Uterus (tissue), 4 donors: ENCODE measurements around the gene SSTR3. TPM values are rescaled to one million over a fixed set of nuclear protein-coding genes. Genes with fewer than 3 reads are reported as not detected.

Source experiments
- DNase-seq, 2 donors: peaks; one replicate each; pipeline ENCODE4 v3.0.0-alpha.2; 2019 to 2020
- H3K27ac ChIP-seq, 2 donors: fragments of 200-600 bp; sonication (generic); 1 replicate in 1 of 2; 2 replicates in 1 of 2; pipeline ENCODE4 v1.5.1; 2016 to 2018
- H3K27me3 ChIP-seq, 2 donors: fragments of 200-600 bp; sonication (generic); one replicate each; pipeline ENCODE4 v1.5.1; 2018 to 2019; ENCODE audit warnings: control low read depth in 1 of 2
- H3K36me3 ChIP-seq, 2 donors: fragments of 200-600 bp; sonication (generic); one replicate each; pipeline ENCODE4 v1.5.1; 2019; ENCODE audit warnings: control low read depth in 1 of 2
- H3K4me1 ChIP-seq, 2 donors: fragments of 200-600 bp; sonication (generic); one replicate each; pipeline ENCODE4 v1.5.1; 2018 to 2019; ENCODE audit warnings: control low read depth in 1 of 2
- H3K4me3 ChIP-seq, 2 donors: fragments of 200-600 bp; sonication (generic); 1 replicate in 1 of 2; 2 replicates in 1 of 2; pipeline ENCODE4 v1.5.1; 2018 to 2019; ENCODE audit warnings: mild to moderate bottlenecking in 1 of 2
- H3K9me3 ChIP-seq, 2 donors: fragments of 200-600 bp; sonication (generic); one replicate each; pipeline ENCODE4 v1.5.1; 2019; ENCODE audit warnings: control low read depth in 1 of 2
- POLR2A ChIP-seq, 2 donors: fragments of 450-650 bp; IDR thresholded peaks; one replicate each; pipeline ENCODE4 v1.6.1; 2016; ENCODE audit warnings: antibody characterized with exemption in 2 of 2, mild to moderate bottlenecking in 1 of 2, moderate library complexity in 1 of 2
- intact Hi-C: fragments of 100-400 bp; cut with DNase I; formaldehyde crosslinking; loops from one replicate; pipeline ENCODE4 v1.15.1; 2023; ENCODE audit warnings: low total_unique reads
- small RNA-seq: library from RNA; depleted of rRNA; stranded (forward); fragments of <200 nt; gene quantifications from one replicate; pipeline ENCODE3, GENCODE V24; 2016
- total RNA-seq, 4 donors: library from RNA; depleted of rRNA in 3 of 4; stranded (reverse); fragments of >200 nt in 3 of 4; gene quantifications; one replicate each; pipeline versions ENCODE4 v1.1.0 to v1.2.4, GENCODE V29; 2014 to 2023
- TF ChIP-seq, protein P1 (sequence below), 4 experiments: fragments of 200-600 bp in 2 of 4; fragments of 450-650 bp in 2 of 4; sonication (generic) in 2 of 4; IDR thresholded peaks; one replicate each; pipeline ENCODE4 v1.5.1; 2016 to 2019; ENCODE audit warnings: antibody characterized with exemption in 4 of 4, mild to moderate bottlenecking in 2 of 4, moderate library complexity in 1 of 4
- donor health status: DM: yes; HTN: yes; CAD: no.

SSTR3 gene
- total RNA-seq, 4 donors from 2014 or later, result under 0.01 to 5.8 (median 3.1) TPM; not detected in 1

DNA sequence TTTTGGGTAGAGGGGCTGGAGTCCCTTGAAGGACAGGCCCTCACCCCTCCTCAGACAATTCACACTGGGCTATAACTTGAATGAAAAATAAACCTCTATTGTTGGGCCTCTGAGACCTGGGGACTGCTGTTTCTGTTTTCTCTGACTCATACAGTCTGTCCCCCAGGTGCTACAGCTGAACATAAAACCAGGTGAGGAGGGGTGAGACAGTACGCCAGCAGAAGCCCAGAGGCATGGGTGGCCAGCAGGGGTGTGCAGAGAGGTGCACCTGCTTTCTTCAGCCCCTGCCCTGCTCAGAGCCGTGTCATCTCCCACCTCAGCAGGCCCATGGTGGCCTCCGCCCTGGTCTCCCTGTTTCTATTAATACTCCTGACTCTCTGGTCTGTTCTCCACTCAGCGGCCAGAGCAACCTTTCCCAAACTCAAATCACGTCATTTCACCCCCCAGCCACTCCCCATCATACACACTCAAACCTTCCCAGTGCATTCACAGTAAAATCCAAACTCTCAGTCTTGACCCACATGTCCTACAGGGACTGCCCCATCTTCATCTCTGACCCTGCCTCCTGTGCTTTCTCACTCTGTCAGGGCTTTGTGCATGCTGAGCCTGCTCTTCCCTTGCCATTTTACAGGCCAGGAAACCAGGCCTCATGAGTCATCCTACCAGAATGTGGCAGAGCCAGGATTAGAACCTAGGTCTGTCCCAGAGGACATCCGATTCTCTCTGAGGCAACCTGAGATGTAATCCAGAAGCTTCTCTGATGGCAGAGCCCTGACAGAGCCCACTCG is 57.2 kb downstream of the SSTR3 start:
- Histone ChIP-seq H3K27me3 (no peaks in the 10 kb centered on the region), H3K27ac (no peak overlapping the region), H3K36me3 (no peaks in the 10 kb centered on the region), H3K4me1 (no peaks in the 10 kb centered on the region), H3K9me3 (peaks cover 0 to 3% of the 10 kb centered on the region in 2 donors), H3K4me3 (no peak overlapping the region)
- intact Hi-C loops, result no loop called here
- no peak for DNase-seq
- TF ChIP-seq, protein P1, sequence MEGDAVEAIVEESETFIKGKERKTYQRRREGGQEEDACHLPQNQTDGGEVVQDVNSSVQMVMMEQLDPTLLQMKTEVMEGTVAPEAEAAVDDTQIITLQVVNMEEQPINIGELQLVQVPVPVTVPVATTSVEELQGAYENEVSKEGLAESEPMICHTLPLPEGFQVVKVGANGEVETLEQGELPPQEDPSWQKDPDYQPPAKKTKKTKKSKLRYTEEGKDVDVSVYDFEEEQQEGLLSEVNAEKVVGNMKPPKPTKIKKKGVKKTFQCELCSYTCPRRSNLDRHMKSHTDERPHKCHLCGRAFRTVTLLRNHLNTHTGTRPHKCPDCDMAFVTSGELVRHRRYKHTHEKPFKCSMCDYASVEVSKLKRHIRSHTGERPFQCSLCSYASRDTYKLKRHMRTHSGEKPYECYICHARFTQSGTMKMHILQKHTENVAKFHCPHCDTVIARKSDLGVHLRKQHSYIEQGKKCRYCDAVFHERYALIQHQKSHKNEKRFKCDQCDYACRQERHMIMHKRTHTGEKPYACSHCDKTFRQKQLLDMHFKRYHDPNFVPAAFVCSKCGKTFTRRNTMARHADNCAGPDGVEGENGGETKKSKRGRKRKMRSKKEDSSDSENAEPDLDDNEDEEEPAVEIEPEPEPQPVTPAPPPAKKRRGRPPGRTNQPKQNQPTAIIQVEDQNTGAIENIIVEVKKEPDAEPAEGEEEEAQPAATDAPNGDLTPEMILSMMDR (IDR thresholded peaks at IDR 0.05), result no peak
- no peak for TF ChIP-seq POLR2A (IDR thresholded peaks at IDR 0.05)

Small RNAs within 50 kb of the gene (small RNA-seq; reads per million reads assigned to genes)
- gene Z82188.1, result not detected

Other genes starting within 250 kb of the SSTR3 start
- 10 to 100 TPM; 19.6 to 36.8 (median 25.1) TPM for gene TST, start 193.0 kb downstream of the SSTR3 start, total RNA-seq
- 100 to 1,000 TPM in 2 of 4 donors, 10 to 100 TPM in 2; 37.1 to 152 (median 84.1) TPM for gene MPST, start 192.7 kb downstream of the SSTR3 start, total RNA-seq
- 10 to 100 TPM in 2 of 4 donors, 1 to 10 TPM in 1, under 1 TPM in 1; 0.59 to 31.7 (median 15.4) TPM for gene KCTD17, start 160.7 kb downstream of the SSTR3 start, total RNA-seq
- not detected for gene TMPRSS6, start 102.8 kb downstream of the SSTR3 start, total RNA-seq
- gene IL2RB, start 62.6 kb downstream of the SSTR3 start, total RNA-seq, result 1 to 10 TPM in 1 of 4 donors, under 1 TPM in 1, not detected in 2; 0.48 to 1.6 TPM
- gene C1QTNF6, start 24.2 kb downstream of the SSTR3 start, total RNA-seq, result 10 to 100 TPM in 1 of 4 donors, 1 to 10 TPM in 2, under 1 TPM in 1; 0.29 to 16.0 (median 3.1) TPM
- gene RAC2, start 31.8 kb upstream of the SSTR3 start, total RNA-seq, result 1 to 10 TPM; 2.4 to 6.7 (median 4.5) TPM
- 10 to 100 TPM in 1 of 4 donors, 1 to 10 TPM in 3; 3.8 to 12.2 (median 5.9) TPM for gene CYTH4, start 70.0 kb upstream of the SSTR3 start, total RNA-seq
- under 1 TPM in 2 of 4 donors, not detected in 2; 0.30 to 0.76 TPM for gene ELFN2, start 215.0 kb upstream of the SSTR3 start, total RNA-seq